DMS53 treated with DMSO at 0.1 percent for 48 hours (cell line): ENCODE results near the gene TSHZ2.
"Not testable (repeated sequence)": the region's sequence is repeated elsewhere in the genome, so short reads cannot be mapped to it uniquely, and the experiment has no call there.

Experiments used
- DNase-seq: peaks from one replicate; lab custom pipeline; 2025; ENCODE audit not compliant: unreplicated experiment; lab: John Stamatoyannopoulos, UW

Gene TSHZ2

GRCh38 chr20:53301869-53302268 is 329.7 kb downstream of the TSHZ2 start:
- DNase-seq = no peak

GRCh38 chr20:53302695-53303412 is 330.7 kb downstream of the TSHZ2 start:
- DNase-seq = no peak

GRCh38 chr20:53303413-53303760 is 331.2 kb downstream of the TSHZ2 start:
- no peak for DNase-seq

- no peak for DNase-seq
Observed at GRCh38 chr20:53304146-53304545, 332.0 kb downstream of the TSHZ2 start.

- DNase-seq = no peak
Observed at GRCh38 chr20:53306192-53306805, 334.1 kb downstream of the TSHZ2 start.

- DNase-seq = no peak
Observed at GRCh38 chr20:53307964-53308597, 335.9 kb downstream of the TSHZ2 start.

- DNase-seq = no peak
Observed at GRCh38 chr20:53309515-53309914, 337.4 kb downstream of the TSHZ2 start.

- DNase-seq = no peak
Observed at GRCh38 chr20:53312957-53313356, 340.8 kb downstream of the TSHZ2 start.

- DNase-seq = no peak
Observed at GRCh38 chr20:53316206-53316937, 344.2 kb downstream of the TSHZ2 start.

- no peak for DNase-seq
Observed at GRCh38 chr20:53319200-53319599, 347.0 kb downstream of the TSHZ2 start.

- DNase-seq = no peak
Observed at GRCh38 chr20:53319716-53320115, 347.6 kb downstream of the TSHZ2 start.

- no peak for DNase-seq
Observed at GRCh38 chr20:53320701-53321100, 348.5 kb downstream of the TSHZ2 start.

GRCh38 chr20:53321596-53321995 is 349.4 kb downstream of the TSHZ2 start:
- no peak for DNase-seq

- DNase-seq = no peak
Observed at GRCh38 chr20:53322651-53323050, 350.5 kb downstream of the TSHZ2 start.

GRCh38 chr20:53323460-53323859 is 351.3 kb downstream of the TSHZ2 start:
- not testable (repeated sequence) for DNase-seq

- no peak for DNase-seq
Observed at GRCh38 chr20:53324816-53325215, 352.7 kb downstream of the TSHZ2 start.

GRCh38 chr20:53328961-53329360 is 356.8 kb downstream of the TSHZ2 start:
- no peak for DNase-seq

- DNase-seq = no peak
Observed at GRCh38 chr20:53329781-53330180, 357.6 kb downstream of the TSHZ2 start.

GRCh38 chr20:53330601-53331140 is 358.5 kb downstream of the TSHZ2 start:
- no peak for DNase-seq

GRCh38 chr20:53331151-53331973 is 359.2 kb downstream of the TSHZ2 start:
- no peak for DNase-seq
